PC-3 (cell line): ENCODE data around the gene AMN. TPM values are rescaled to one million over a fixed set of nuclear protein-coding genes. Genes with fewer than 3 reads are reported as not detected.
"Not testable (repeated sequence)": the region's sequence is repeated elsewhere in the genome, so short reads cannot be mapped to it uniquely, and the experiment has no call there.

ENCODE experiments used
- ATAC-seq: fragments of 200-7000 bp; cut with Tn5 transposase; 2 replicates; pipeline ENCODE4 v1.9.1; 2020; ENCODE audit warnings: mild to moderate bottlenecking, moderate library complexity
- BruUV-seq: library from RNA; stranded (reverse); fragments of 400-500 nt; replicated peaks from 2 replicates; lab custom pipeline; 2021; lab: Mats Ljungman, UMichigan
- CTCF ChIA-PET: fragments of 300-600 bp; sonication (Branson Sonifier 250); formaldehyde crosslinking; loops from one replicate; lab custom pipeline; 2022; ENCODE audit warnings: antibody characterized with exemption; lab: Charles Lee
- POLR2A ChIA-PET: fragments of 300-600 bp; sonication (Branson Sonifier 250); formaldehyde crosslinking; loops from one replicate; lab custom pipeline; 2022; ENCODE audit warnings: antibody characterized with exemption; ENCODE audit not compliant: unreplicated experiment; lab: Charles Lee
- DNase-seq: peaks from one replicate; pipeline ENCODE4 v3.0.0-alpha.2; 2015
- H2AFZ ChIP-seq: fragments of 300-600 bp; sonication (generic); 2 replicates; pipeline ENCODE4 v1.6.0; 2016; ENCODE audit warnings: antibody characterized with exemption, low read length
- H3F3A ChIP-seq: fragments of 300-600 bp; sonication (generic); one replicate; pipeline ENCODE4 v1.6.0; 2017; ENCODE audit warnings: antibody characterized with exemption, low read length, control low read depth, mild to moderate bottlenecking; ENCODE audit not compliant: unreplicated experiment
- H3K27ac ChIP-seq: fragments of 300-600 bp; sonication (generic); 2 replicates; pipeline ENCODE4 v1.5.1; 2016; ENCODE audit warnings: mild to moderate bottlenecking, low read length
- H3K27me3 ChIP-seq: fragments of 300-600 bp; sonication (generic); 2 replicates; pipeline ENCODE4 v1.6.1; 2016; ENCODE audit warnings: low read length, mixed read lengths
- H3K36me3 ChIP-seq: fragments of 300-600 bp; sonication (generic); 2 replicates; pipeline ENCODE4 v1.6.1; 2016; ENCODE audit warnings: low read depth, mixed run types, low read length, mixed read lengths
- H3K4me1 ChIP-seq: fragments of 300-600 bp; sonication (generic); 2 replicates; pipeline ENCODE4 v1.5.1; 2016; ENCODE audit warnings: low read length; ENCODE audit not compliant: insufficient read depth
- H3K4me2 ChIP-seq: fragments of 300-600 bp; sonication (generic); 2 replicates; pipeline ENCODE4 v1.6.0; 2016; ENCODE audit warnings: low read length
- H3K4me3 ChIP-seq: fragments of 300-600 bp; sonication (generic); 2 replicates; pipeline ENCODE4 v1.5.1; 2016; ENCODE audit warnings: mild to moderate bottlenecking, low read length, mixed read lengths
- H3K79me2 ChIP-seq: fragments of 300-600 bp; sonication (generic); 2 replicates; pipeline ENCODE4 v1.6.1; 2017; ENCODE audit warnings: low read length, mixed read lengths
- H3K9ac ChIP-seq: fragments of 300-600 bp; sonication (generic); 2 replicates; pipeline ENCODE4 v1.6.0; 2016; ENCODE audit warnings: mild to moderate bottlenecking, low read length
- H3K9me2 ChIP-seq: fragments of 300-600 bp; sonication (generic); replicated peaks from 2 replicates; pipeline ENCODE4 v1.6.1; 2016; ENCODE audit warnings: mixed run types, low read length, mixed read lengths
- H3K9me3 ChIP-seq: fragments of 300-600 bp; sonication (generic); 2 replicates; pipeline ENCODE4 v1.6.1; 2016; ENCODE audit warnings: low read length, mixed read lengths
- H4K20me1 ChIP-seq: fragments of 300-600 bp; sonication (generic); 2 replicates; pipeline ENCODE4 v1.6.1; 2016; ENCODE audit warnings: low read length, mixed read lengths
- CTCF ChIP-seq: fragments of 300-600 bp; sonication (generic); conservative IDR thresholded peaks from 2 replicates; pipeline ENCODE4 v1.5.1; 2017; ENCODE audit warnings: antibody characterized with exemption, low read depth, mild to moderate bottlenecking, low read length
- EZH2 ChIP-seq: fragments of 300-600 bp; sonication (generic); IDR thresholded peaks from one replicate; pipeline ENCODE4 v1.6.1; 2017; ENCODE audit warnings: antibody characterized with exemption, mild to moderate bottlenecking, low read length; ENCODE audit not compliant: unreplicated experiment
- EZH2phosphoT487 ChIP-seq: fragments of 300-600 bp; sonication (generic); IDR thresholded peaks from 2 replicates; pipeline ENCODE4 v1.6.1; 2018; ENCODE audit warnings: mild to moderate bottlenecking, antibody characterized with exemption, low read length, borderline replicate concordance
- intact Hi-C: fragments of 100-400 bp; cut with micrococcal nuclease; formaldehyde crosslinking; loops from 2 replicates; pipeline ENCODE4 v1.9.0; 2023
- total RNA-seq: library from RNA; depleted of rRNA; stranded (reverse); fragments of >200 nt; gene quantifications from 2 replicates; pipeline ENCODE4 v1.2.3, GENCODE V29; 2014

AMN gene
- total RNA-seq, 1 experiment from 2014 or later = not detected

- intact Hi-C loops = no loop called here
- ChIA-PET POLR2A (no interaction called here), CTCF (no interaction called here)
- no peak overlapping the region for H3K27ac ChIP-seq
- no peak for DNase-seq
- H3F3A ChIP-seq = no peaks in the 10 kb centered on the region
- ATAC-seq = no peak
- no peaks in the 10 kb centered on the region for H4K20me1 ChIP-seq
- H3K4me3 ChIP-seq = no peak overlapping the region
- H3K9ac ChIP-seq = no peak overlapping the region
- no peaks in the 10 kb centered on the region for H3K79me2 ChIP-seq
- H3K4me2 ChIP-seq = no peak overlapping the region
- no peaks in the 10 kb centered on the region for H3K9me3 ChIP-seq
- no TSS peak for BruUV-seq
- no peak overlapping the region for H2AFZ ChIP-seq
- H3K36me3 ChIP-seq = peaks cover 10% of the 10 kb centered on the region; the same call in 1 of the 2 replicates
- TF ChIP-seq EZH2phosphoT487 = no peak
- TF ChIP-seq EZH2 = no peak
- TF ChIP-seq CTCF = no peak
- H3K4me1 ChIP-seq = peaks cover 3% of the 10 kb centered on the region; the same call in 1 of the 2 replicates
- H3K9me2 ChIP-seq = no peaks in the 10 kb centered on the region
- H3K27me3 ChIP-seq = no peaks in the 10 kb centered on the region
Observed at GRCh38 chr14:102892651-102893050, 29.8 kb upstream of the AMN start.

GRCh38 chr14:102893452-102893851 lies 29.0 kb upstream of the AMN start:
- H2AFZ ChIP-seq = no peak overlapping the region
- H3K9ac ChIP-seq = no peak overlapping the region
- no peaks in the 10 kb centered on the region for H3K9me3 ChIP-seq
- intact Hi-C loops = no loop called here
- DNase-seq (no peak), ATAC-seq (no peak)
- no peaks in the 10 kb centered on the region for H3F3A ChIP-seq
- H3K27me3 ChIP-seq = no peaks in the 10 kb centered on the region
- H3K4me1 ChIP-seq = peaks cover 3% of the 10 kb centered on the region; the same call in 1 of the 2 replicates
- no TSS peak for BruUV-seq
- no peaks in the 10 kb centered on the region for H3K9me2 ChIP-seq
- peaks cover 10% of the 10 kb centered on the region; the same call in 1 of the 2 replicates for H3K36me3 ChIP-seq
- CTCF ChIA-PET = no interaction called here
- H3K4me3 ChIP-seq = no peak overlapping the region
- POLR2A ChIA-PET = no interaction called here
- H3K79me2 ChIP-seq = no peaks in the 10 kb centered on the region
- TF ChIP-seq EZH2 = no peak
- no peak for TF ChIP-seq EZH2phosphoT487
- TF ChIP-seq CTCF = no peak
- H3K27ac ChIP-seq = no peak overlapping the region
- H3K4me2 ChIP-seq = no peak overlapping the region
- no peaks in the 10 kb centered on the region for H4K20me1 ChIP-seq

GRCh38 chr14:102896735-102897134 lies 25.7 kb upstream of the AMN start:
- H3K27me3 ChIP-seq, H3K4me3 ChIP-seq, H2AFZ ChIP-seq, POLR2A ChIA-PET, H3K79me2 ChIP-seq, H3F3A ChIP-seq, H3K4me2 ChIP-seq, ATAC-seq, H4K20me1 ChIP-seq, BruUV-seq, DNase-seq, H3K36me3 ChIP-seq, intact Hi-C loops, H3K27ac ChIP-seq, H3K9me3 ChIP-seq, H3K9me2 ChIP-seq, H3K4me1 ChIP-seq, CTCF ChIA-PET, H3K9ac ChIP-seq: not testable (repeated sequence)
